ENCODE measurements around the gene EZH2.

The EZH2 gene

GRCh38 chr7:148761499-148762278 is 122.4 kb downstream of the EZH2 start:
- DNase-seq, result no peak

All from stimulated activated CD4-positive, alpha-beta T cell treated with anti-CD3 and anti-CD28 coated beads, Interleukin-15, amount 100 ng/mL, for 24 hours (primary cell).